Measurements from ENCODE around the gene VASH2. TPM values are rescaled to one million over a fixed set of nuclear protein-coding genes. Genes with fewer than 3 reads are reported as not detected.

The VASH2 gene
- total RNA-seq, 2 experiments from 2014 or later, result 0.34 to 0.53 TPM

- DNase-seq (no peak), ATAC-seq (no peak)
- Mint-ChIP-seq H3K36me3 (ENCODE audit: low read depth) (no peaks in the 10 kb centered on the region), H3K4me1 (peaks cover 14% of the 10 kb centered on the region), H3K27ac (no peak overlapping the region), H3K4me3 (no peak overlapping the region), H3K9me3 (ENCODE audit: low read depth) (no peaks in the 10 kb centered on the region), H3K27me3 (peaks cover 2% of the 10 kb centered on the region)
- intact Hi-C loops (cut with DNase I, micrococcal nuclease), result no loop called here
- POLR2A ChIA-PET, result no interaction called here
- CTCF ChIA-PET, result no interaction called here
Measured at GRCh38 chr1:212974711-212975110, 24.4 kb downstream of the VASH2 start.

- Mint-ChIP-seq H3K36me3 (ENCODE audit: low read depth) (no peaks in the 10 kb centered on the region), H3K27ac (no peak overlapping the region), H3K27me3 (peaks cover 2% of the 10 kb centered on the region), H3K9me3 (ENCODE audit: low read depth) (no peaks in the 10 kb centered on the region), H3K4me3 (no peak overlapping the region), H3K4me1 (peaks cover 20% of the 10 kb centered on the region)
- POLR2A ChIA-PET, result no interaction called here
- CTCF ChIA-PET, result interaction anchor here (0.7 kb wide), 1 partner anchor 570 kb away, joined by 4 read pairs; no protein-coding TSS in a partner anchor
- intact Hi-C loops (cut with DNase I, micrococcal nuclease), result no loop called here
- DNase-seq (no peak), ATAC-seq (no peak)
Measured at GRCh38 chr1:212975111-212975918, 25.0 kb downstream of the VASH2 start.

- no peaks in the 10 kb centered on the region for H3K36me3 Mint-ChIP-seq (ENCODE audit: low read depth)
- peaks cover 22% of the 10 kb centered on the region for H3K4me1 Mint-ChIP-seq
- H3K9me3 Mint-ChIP-seq (ENCODE audit: low read depth), result no peaks in the 10 kb centered on the region
- H3K27me3 Mint-ChIP-seq, result peaks cover 2% of the 10 kb centered on the region
- H3K27ac Mint-ChIP-seq, result no peak overlapping the region
- H3K4me3 Mint-ChIP-seq, result no peak overlapping the region
- DNase-seq (no peak), ATAC-seq (no peak)
- ChIA-PET POLR2A (no interaction called here), CTCF (no interaction called here)
- intact Hi-C loops (cut with DNase I, micrococcal nuclease), result no loop called here
Measured at GRCh38 chr1:212976586-212976985, 26.2 kb downstream of the VASH2 start.

GRCh38 chr1:212977781-212978645 is 27.7 kb downstream of the VASH2 start:
- Mint-ChIP-seq H3K9me3 (ENCODE audit: low read depth) (no peaks in the 10 kb centered on the region), H3K27ac (peak overlapping the region; percentile 26), H3K36me3 (ENCODE audit: low read depth) (no peaks in the 10 kb centered on the region), H3K4me3 (no peak overlapping the region), H3K27me3 (peaks cover 2% of the 10 kb centered on the region), H3K4me1 (peaks cover 24% of the 10 kb centered on the region)
- intact Hi-C loops (cut with DNase I, micrococcal nuclease), result no loop called here
- CTCF ChIA-PET, result interaction anchor here (0.5 to 1.9 kb wide), 3 partner anchors 17 to 20 kb away, joined by 4 to 6 read pairs (median 4); no protein-coding TSS in a partner anchor
- POLR2A ChIA-PET, result no interaction called here
- peak; percentile 30 for DNase-seq
- ATAC-seq, result peak; percentile 38

- Mint-ChIP-seq H3K4me3 (no peak overlapping the region), H3K4me1 (peaks cover 24% of the 10 kb centered on the region), H3K36me3 (ENCODE audit: low read depth) (no peaks in the 10 kb centered on the region), H3K27ac (no peak overlapping the region), H3K27me3 (peaks cover 2% of the 10 kb centered on the region), H3K9me3 (ENCODE audit: low read depth) (no peaks in the 10 kb centered on the region)
- intact Hi-C loops (cut with DNase I, micrococcal nuclease), result no loop called here
- DNase-seq (peak; percentile 70), ATAC-seq (peak; percentile 79)
- ChIA-PET POLR2A (no interaction called here), CTCF (interaction anchor here (0.6 to 1.9 kb wide), 4 partner anchors 15 to 165 kb away, joined by 3 to 6 read pairs (median 4); no protein-coding TSS in a partner anchor)
Measured at GRCh38 chr1:212979340-212980122, 29.2 kb downstream of the VASH2 start.

GRCh38 chr1:212980123-212980785 is 29.9 kb downstream of the VASH2 start:
- H3K27ac Mint-ChIP-seq, result no peak overlapping the region
- no peaks in the 10 kb centered on the region for H3K36me3 Mint-ChIP-seq (ENCODE audit: low read depth)
- DNase-seq (peak; percentile 30), ATAC-seq (peak; percentile 29)
- intact Hi-C loops (cut with DNase I, micrococcal nuclease), result no loop called here
- H3K4me3 Mint-ChIP-seq, result no peak overlapping the region
- H3K4me1 Mint-ChIP-seq, result peaks cover 24% of the 10 kb centered on the region
- CTCF ChIA-PET, result interaction anchor here (1.0 to 2.4 kb wide), 4 partner anchors 15 to 165 kb away, joined by 3 to 11 read pairs (median 5); no protein-coding TSS in a partner anchor
- POLR2A ChIA-PET, result no interaction called here
- no peaks in the 10 kb centered on the region for H3K9me3 Mint-ChIP-seq (ENCODE audit: low read depth)
- H3K27me3 Mint-ChIP-seq, result peaks cover 2% of the 10 kb centered on the region

- CTCF ChIA-PET, result interaction anchor here (2.4 kb wide), 1 partner anchor 14 kb away, joined by 11 read pairs; no protein-coding TSS in a partner anchor
- POLR2A ChIA-PET, result no interaction called here
- no peak for ATAC-seq
- no peak overlapping the region for H3K27ac Mint-ChIP-seq
- H3K4me1 Mint-ChIP-seq, result peaks cover 24% of the 10 kb centered on the region
- no peaks in the 10 kb centered on the region for H3K36me3 Mint-ChIP-seq (ENCODE audit: low read depth)
- DNase-seq, result no peak
- no peaks in the 10 kb centered on the region for H3K27me3 Mint-ChIP-seq
- no peak overlapping the region for H3K4me3 Mint-ChIP-seq
- intact Hi-C loops (cut with DNase I, micrococcal nuclease), result no loop called here
- H3K9me3 Mint-ChIP-seq (ENCODE audit: low read depth), result no peaks in the 10 kb centered on the region
Measured at GRCh38 chr1:212981025-212981495, 30.7 kb downstream of the VASH2 start.

- no peaks in the 10 kb centered on the region for H3K36me3 Mint-ChIP-seq (ENCODE audit: low read depth)
- no peak for ATAC-seq
- no peak overlapping the region for H3K4me3 Mint-ChIP-seq
- H3K27me3 Mint-ChIP-seq, result no peaks in the 10 kb centered on the region
- ChIA-PET POLR2A (no interaction called here), CTCF (interaction anchor here (0.8 to 2.4 kb wide), 3 partner anchors 14 to 504 kb away, joined by 6 to 11 read pairs (median 7); no protein-coding TSS in a partner anchor)
- peaks cover 24% of the 10 kb centered on the region for H3K4me1 Mint-ChIP-seq
- H3K27ac Mint-ChIP-seq, result no peak overlapping the region
- no peak for DNase-seq
- intact Hi-C loops (cut with DNase I, micrococcal nuclease), result no loop called here
- H3K9me3 Mint-ChIP-seq (ENCODE audit: low read depth), result no peaks in the 10 kb centered on the region
Measured at GRCh38 chr1:212981571-212982328, 31.4 kb downstream of the VASH2 start.

- ChIA-PET POLR2A (no interaction called here), CTCF (interaction anchor here (0.8 to 2.4 kb wide), 4 partner anchors 13 to 505 kb away, joined by 3 to 11 read pairs (median 6); no protein-coding TSS in a partner anchor)
- Mint-ChIP-seq H3K36me3 (ENCODE audit: low read depth) (no peaks in the 10 kb centered on the region), H3K4me3 (no peak overlapping the region), H3K9me3 (ENCODE audit: low read depth) (no peaks in the 10 kb centered on the region), H3K27me3 (no peaks in the 10 kb centered on the region), H3K4me1 (peaks cover 24% of the 10 kb centered on the region), H3K27ac (no peak overlapping the region)
- DNase-seq (no peak), ATAC-seq (no peak)
- intact Hi-C loops (cut with DNase I, micrococcal nuclease), result no loop called here
Measured at GRCh38 chr1:212982430-212983152, 32.2 kb downstream of the VASH2 start.

GRCh38 chr1:212983482-212983881 is 33.1 kb downstream of the VASH2 start:
- H3K4me3 Mint-ChIP-seq, result no peak overlapping the region
- POLR2A ChIA-PET, result no interaction called here

More at GRCh38 chr1:212983482-212983881, 33.1 kb downstream of the VASH2 start:
- H3K9me3 Mint-ChIP-seq (ENCODE audit: low read depth), result no peaks in the 10 kb centered on the region
- no peak for ATAC-seq
- peaks cover 22% of the 10 kb centered on the region for H3K4me1 Mint-ChIP-seq
- H3K27me3 Mint-ChIP-seq, result no peaks in the 10 kb centered on the region
- no peaks in the 10 kb centered on the region for H3K36me3 Mint-ChIP-seq (ENCODE audit: low read depth)
- H3K27ac Mint-ChIP-seq, result no peak overlapping the region
- CTCF ChIA-PET, result no interaction called here
- intact Hi-C loops (cut with DNase I, micrococcal nuclease), result no loop called here
- no peak for DNase-seq
